Activated CD8-positive, alpha-beta T cell treated with anti-CD3 and anti-CD28 coated beads for 36 hours (primary cell): Measurements from ENCODE around the gene PGS1. TPM values are rescaled to one million over a fixed set of nuclear protein-coding genes. Genes with fewer than 3 reads are reported as not detected.
A peak's percentile ranks its signal among the peaks of the same experiment; 100 is the strongest.

Source experiments
- ATAC-seq: fragments of 200-7000 bp; cut with Tn5 transposase; one replicate; pipeline ENCODE4 v1.10.0; 2021; ENCODE audit warnings: mild to moderate bottlenecking, moderate library complexity
- CTCF ChIA-PET: fragments of 350-600 bp; sonication (Branson Sonifier 250); formaldehyde crosslinking; loops from one replicate; lab custom pipeline; 2021; ENCODE audit warnings: antibody characterized with exemption; lab: Charles Lee
- POLR2A ChIA-PET: fragments of 350-600 bp; sonication (Branson Sonifier 250); formaldehyde crosslinking; loops from one replicate; lab custom pipeline; 2021; ENCODE audit warnings: antibody characterized with exemption; lab: Charles Lee
- DNase-seq: peaks from one replicate; pipeline ENCODE4 v3.0.0-alpha.2; 2020
- H3K27ac Mint-ChIP-seq: one replicate; pipeline ENCODE4 v1.8.0; 2021; ENCODE audit warnings: mild to moderate bottlenecking, mixed read lengths
- H3K27me3 Mint-ChIP-seq: one replicate; pipeline ENCODE4 v1.8.0; 2021; ENCODE audit warnings: mixed read lengths
- H3K36me3 Mint-ChIP-seq: one replicate; pipeline ENCODE4 v1.8.0; 2021; ENCODE audit warnings: low read depth, mixed read lengths
- H3K4me1 Mint-ChIP-seq: one replicate; pipeline ENCODE4 v1.8.0; 2021; ENCODE audit warnings: low read depth, mixed read lengths
- H3K4me3 Mint-ChIP-seq: one replicate; pipeline ENCODE4 v1.8.0; 2021; ENCODE audit warnings: mild to moderate bottlenecking, moderate library complexity, mixed read lengths
- H3K9me3 Mint-ChIP-seq: one replicate; pipeline ENCODE4 v1.8.0; 2021; ENCODE audit warnings: mixed read lengths
- intact Hi-C: fragments of 100-400 bp; cut with micrococcal nuclease; formaldehyde crosslinking; loops from one replicate; pipeline ENCODE4 v1.10.0; 2022
- total RNA-seq, 2 experiments: library from RNA; stranded (reverse); gene quantifications; one replicate each; pipeline ENCODE4 v1.2.3, GENCODE V29; 2021
- TF ChIP-seq, protein P1 (sequence below): fragments of 200-600 bp; IDR thresholded peaks from one replicate; pipeline ENCODE4 v1.8.0; 2022; ENCODE audit warnings: antibody characterized with exemption, mild to moderate bottlenecking

PGS1 gene
- total RNA-seq, 2 experiments from 2014 or later = 42.1 to 43.3 TPM

DNA sequence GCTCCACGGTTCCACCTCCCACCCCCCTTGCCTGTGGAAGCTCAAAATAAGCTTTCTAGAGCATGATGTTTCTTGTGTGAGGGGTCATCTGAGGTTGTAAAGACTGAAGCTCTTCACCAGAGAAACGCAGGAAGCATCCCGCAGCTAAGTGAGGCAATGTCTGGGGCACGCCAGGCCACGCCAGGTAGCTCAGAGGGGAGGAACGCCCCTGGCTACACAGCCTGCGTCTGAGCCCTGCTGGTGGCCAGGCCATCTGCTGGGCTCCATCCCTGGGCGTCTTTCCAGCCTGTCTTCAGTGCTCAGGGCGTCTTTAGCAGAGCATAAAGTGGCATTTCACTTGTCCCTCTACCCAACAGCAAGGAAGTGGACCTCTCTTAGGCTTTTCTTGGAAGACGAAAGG, 33.8 kb upstream of the PGS1 start:
- H3K4me3 Mint-ChIP-seq = no peak overlapping the region
- H3K27me3 Mint-ChIP-seq = no peaks in the 10 kb centered on the region
- ChIA-PET CTCF (interaction anchor here (1.0 to 1.3 kb wide), 4 partner anchors 11 to 259 kb away, joined by 3 to 7 read pairs (median 4); no protein-coding TSS in a partner anchor), POLR2A (interaction anchor here (1.1 to 1.8 kb wide), 4 partner anchors 10 to 37 kb away, joined by 5 to 9 read pairs (median 7); no protein-coding TSS in a partner anchor)
- peak overlapping the region; percentile 13 for H3K27ac Mint-ChIP-seq
- no peak for DNase-seq
- no peak for ATAC-seq
- TF ChIP-seq, protein P1, sequence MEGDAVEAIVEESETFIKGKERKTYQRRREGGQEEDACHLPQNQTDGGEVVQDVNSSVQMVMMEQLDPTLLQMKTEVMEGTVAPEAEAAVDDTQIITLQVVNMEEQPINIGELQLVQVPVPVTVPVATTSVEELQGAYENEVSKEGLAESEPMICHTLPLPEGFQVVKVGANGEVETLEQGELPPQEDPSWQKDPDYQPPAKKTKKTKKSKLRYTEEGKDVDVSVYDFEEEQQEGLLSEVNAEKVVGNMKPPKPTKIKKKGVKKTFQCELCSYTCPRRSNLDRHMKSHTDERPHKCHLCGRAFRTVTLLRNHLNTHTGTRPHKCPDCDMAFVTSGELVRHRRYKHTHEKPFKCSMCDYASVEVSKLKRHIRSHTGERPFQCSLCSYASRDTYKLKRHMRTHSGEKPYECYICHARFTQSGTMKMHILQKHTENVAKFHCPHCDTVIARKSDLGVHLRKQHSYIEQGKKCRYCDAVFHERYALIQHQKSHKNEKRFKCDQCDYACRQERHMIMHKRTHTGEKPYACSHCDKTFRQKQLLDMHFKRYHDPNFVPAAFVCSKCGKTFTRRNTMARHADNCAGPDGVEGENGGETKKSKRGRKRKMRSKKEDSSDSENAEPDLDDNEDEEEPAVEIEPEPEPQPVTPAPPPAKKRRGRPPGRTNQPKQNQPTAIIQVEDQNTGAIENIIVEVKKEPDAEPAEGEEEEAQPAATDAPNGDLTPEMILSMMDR = no peak
- no peaks in the 10 kb centered on the region for H3K36me3 Mint-ChIP-seq
- H3K9me3 Mint-ChIP-seq = no peaks in the 10 kb centered on the region
- H3K4me1 Mint-ChIP-seq = peaks cover 46% of the 10 kb centered on the region
- intact Hi-C loops = no loop called here

GRCh38 chr17:78345172-78345571, 33.3 kb upstream of the PGS1 start:
- Mint-ChIP-seq H3K4me3 (no peak overlapping the region), H3K27ac (no peak overlapping the region), H3K9me3 (no peaks in the 10 kb centered on the region), H3K4me1 (peaks cover 48% of the 10 kb centered on the region), H3K36me3 (no peaks in the 10 kb centered on the region), H3K27me3 (no peaks in the 10 kb centered on the region)
- ChIA-PET CTCF (interaction anchor here (1.0 kb wide), 1 partner anchor 27 kb away, joined by 4 read pairs; no protein-coding TSS in a partner anchor), POLR2A (interaction anchor here (0.8 to 1.6 kb wide), 3 partner anchors 9 to 12 kb away, joined by 3 to 8 read pairs (median 7); no protein-coding TSS in a partner anchor)
- intact Hi-C loops = no loop called here
- ATAC-seq (no peak), DNase-seq (no peak)
- TF ChIP-seq, protein P1 = no peak

- ChIA-PET CTCF (no interaction called here), POLR2A (interaction anchor here (0.7 to 1.6 kb wide), 5 partner anchors 8 to 29 kb away, joined by 3 to 8 read pairs (median 4); no protein-coding TSS in a partner anchor)
- Mint-ChIP-seq H3K36me3 (no peaks in the 10 kb centered on the region), H3K27ac (no peak overlapping the region), H3K9me3 (no peaks in the 10 kb centered on the region), H3K4me1 (peaks cover 48% of the 10 kb centered on the region), H3K4me3 (no peak overlapping the region), H3K27me3 (no peaks in the 10 kb centered on the region)
- TF ChIP-seq, protein P1 = no peak
- intact Hi-C loops = no loop called here
- ATAC-seq = no peak
- DNase-seq = no peak
These were observed 32.5 kb upstream of the PGS1 start for GRCh38 chr17:78345791-78346494.

DNA sequence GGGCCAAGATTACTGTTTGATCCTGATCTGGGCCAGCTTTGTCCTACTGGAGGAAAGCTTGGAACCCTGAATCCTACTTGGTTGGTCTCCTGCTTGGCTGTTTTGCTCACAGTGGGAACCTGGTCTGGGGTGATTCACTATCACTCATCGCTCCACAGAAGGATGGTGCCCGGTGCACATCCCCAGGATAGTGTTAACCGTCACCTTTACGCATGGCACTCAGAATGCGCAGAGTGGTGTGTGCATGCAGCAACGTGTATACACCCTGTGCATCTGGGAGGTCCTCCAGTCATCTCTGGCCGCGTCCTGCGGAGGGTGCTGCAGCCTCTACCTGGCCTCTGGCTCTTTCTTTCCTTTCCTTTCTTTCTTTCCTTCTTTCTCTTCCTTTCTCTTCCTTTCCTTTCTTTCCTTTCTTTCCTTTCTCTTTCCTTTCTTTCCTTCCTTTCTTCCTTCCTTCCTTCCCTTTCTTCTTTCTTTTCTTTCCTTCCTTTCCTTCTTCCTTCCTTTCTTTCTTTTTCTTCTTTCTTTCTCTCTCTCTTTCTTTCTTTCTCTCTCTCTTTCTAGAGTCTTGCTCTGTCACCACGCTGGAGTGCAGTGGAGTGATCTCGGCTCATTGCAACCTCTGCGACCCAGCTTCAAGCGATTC, 31.7 kb upstream of the PGS1 start:
- no peak for ATAC-seq
- intact Hi-C loops = no loop called here
- ChIA-PET CTCF (interaction anchor here (0.7 kb wide), 1 partner anchor 14 kb away, joined by 3 read pairs; no protein-coding TSS in a partner anchor), POLR2A (interaction anchor here (0.7 to 1.6 kb wide), 3 partner anchors 9 to 30 kb away, joined by 3 to 8 read pairs (median 4); no protein-coding TSS in a partner anchor)
- DNase-seq = no peak
- Mint-ChIP-seq H3K9me3 (no peaks in the 10 kb centered on the region), H3K27me3 (no peaks in the 10 kb centered on the region), H3K4me1 (peaks cover 48% of the 10 kb centered on the region), H3K36me3 (no peaks in the 10 kb centered on the region), H3K4me3 (no peak overlapping the region), H3K27ac (no peak overlapping the region)
- TF ChIP-seq, protein P1 = no peak
